MG63 (cell line): ENCODE data around the gene SPEM3. TPM values are rescaled to one million over a fixed set of nuclear protein-coding genes. Genes with fewer than 3 reads are reported as not detected.
"Not testable (repeated sequence)": the region's sequence is repeated elsewhere in the genome, so short reads cannot be mapped to it uniquely, and the experiment has no call there.

Source experiments
- DNase-seq: peaks from one replicate; pipeline ENCODE4 v3.0.0-alpha.2; 2020
- H3K27me3 ChIP-seq: fragments of 250-450 bp; sonication (Bioruptor Pico); 2 replicates; pipeline ENCODE4 v1.5.1; 2020; ENCODE audit warnings: mild to moderate bottlenecking, moderate library complexity
- H3K36me3 ChIP-seq: fragments of 250-450 bp; sonication (Bioruptor Pico); 2 replicates; pipeline ENCODE4 v1.5.1; 2020; ENCODE audit warnings: mild to moderate bottlenecking, moderate library complexity
- H3K4me3 ChIP-seq: fragments of 250-450 bp; sonication (Bioruptor Pico); 2 replicates; pipeline ENCODE4 v1.5.1; 2020; ENCODE audit warnings: mild to moderate bottlenecking, moderate library complexity
- H3K9me3 ChIP-seq: fragments of 250-450 bp; sonication (Bioruptor Pico); 2 replicates; pipeline ENCODE4 v1.5.1; 2020; ENCODE audit warnings: mild to moderate bottlenecking, moderate library complexity
- total RNA-seq: library from RNA; depleted of rRNA; stranded (reverse); fragments of >200 nt; shearing (Covaris generic); gene quantifications from 2 replicates; pipeline ENCODE4 v1.2.3, GENCODE V29; 2014; ENCODE audit warnings: low replicate concordance; rRNA removed

Gene SPEM3
- total RNA-seq, 1 experiment from 2014 or later, result not detected

GRCh38 chr17:7471729-7472128, 43.1 kb downstream of the SPEM3 start:
- no peaks in the 10 kb centered on the region for H3K27me3 ChIP-seq
- H3K9me3 ChIP-seq, result no peaks in the 10 kb centered on the region
- DNase-seq, result no peak
- H3K4me3 ChIP-seq, result no peak overlapping the region
- H3K36me3 ChIP-seq, result peaks cover 3% of the 10 kb centered on the region; the same call in 1 of the 2 replicates

- not testable (repeated sequence) for H3K9me3 ChIP-seq, DNase-seq, H3K36me3 ChIP-seq, H3K4me3 ChIP-seq, H3K27me3 ChIP-seq
Measured at GRCh38 chr17:7474767-7475166, 46.1 kb downstream of the SPEM3 start.

GRCh38 chr17:7475764-7476422, 47.2 kb downstream of the SPEM3 start:
- Histone ChIP-seq H3K27me3 (no peaks in the 10 kb centered on the region), H3K36me3 (no peaks in the 10 kb centered on the region; the same call in 1 of the 2 replicates), H3K4me3 (no peak overlapping the region), H3K9me3 (no peaks in the 10 kb centered on the region)
- DNase-seq, result no peak

GRCh38 chr17:7476494-7476893, 47.8 kb downstream of the SPEM3 start:
- H3K4me3 ChIP-seq, result no peak overlapping the region
- H3K27me3 ChIP-seq, result no peaks in the 10 kb centered on the region
- DNase-seq, result peak; percentile 23
- H3K9me3 ChIP-seq, result no peaks in the 10 kb centered on the region
- no peaks in the 10 kb centered on the region; the same call in 1 of the 2 replicates for H3K36me3 ChIP-seq

- H3K9me3 ChIP-seq, result no peaks in the 10 kb centered on the region
- H3K36me3 ChIP-seq, result no peaks in the 10 kb centered on the region; the same call in 1 of the 2 replicates
- no peaks in the 10 kb centered on the region for H3K27me3 ChIP-seq
- H3K4me3 ChIP-seq, result no peak overlapping the region
- DNase-seq, result no peak
Measured at GRCh38 chr17:7476951-7477350, 48.3 kb downstream of the SPEM3 start.

- H3K36me3 ChIP-seq, result no peaks in the 10 kb centered on the region; the same call in 1 of the 2 replicates
- H3K9me3 ChIP-seq, result no peaks in the 10 kb centered on the region
- no peaks in the 10 kb centered on the region for H3K27me3 ChIP-seq
- H3K4me3 ChIP-seq, result peak overlapping the region; percentile 63
- DNase-seq, result peak; percentile 47
Measured at GRCh38 chr17:7477392-7478275, 49.0 kb downstream of the SPEM3 start.

GRCh38 chr17:7478276-7479212, 49.9 kb downstream of the SPEM3 start:
- Histone ChIP-seq H3K9me3 (no peaks in the 10 kb centered on the region), H3K36me3 (peaks cover 1% of the 10 kb centered on the region; the same call in 1 of the 2 replicates), H3K4me3 (peak overlapping the region; percentile 63), H3K27me3 (no peaks in the 10 kb centered on the region)
- DNase-seq, result peak; percentile 39

GRCh38 chr17:7479213-7480088, 50.8 kb downstream of the SPEM3 start, which contains the start of gene ZBTB4:
Gene ZBTB4, minus strand, starts transcription at chr17:7479631. Its CDS starts 12,830 bp downstream, at chr17:7466801.
- H3K36me3 ChIP-seq, result peaks cover 2% of the 10 kb centered on the region; the same call in 1 of the 2 replicates
- H3K9me3 ChIP-seq, result no peaks in the 10 kb centered on the region
- H3K4me3 ChIP-seq, result peak within 1 kb of the TSS; percentile 63
- H3K27me3 ChIP-seq, result no peaks in the 10 kb centered on the region
- peak; percentile 42 for DNase-seq

- Histone ChIP-seq H3K36me3 (peaks cover 2% of the 10 kb centered on the region; the same call in 1 of the 2 replicates), H3K4me3 (peak overlapping the region; percentile 63), H3K27me3 (no peaks in the 10 kb centered on the region), H3K9me3 (no peaks in the 10 kb centered on the region)
- no peak for DNase-seq
Measured at GRCh38 chr17:7480089-7480384, 51.4 kb downstream of the SPEM3 start.

GRCh38 chr17:7481275-7481674, 52.6 kb downstream of the SPEM3 start, which contains the start of gene SLC35G6:
Gene SLC35G6, plus strand, starts transcription at chr17:7481446. Its CDS starts 71 bp downstream, at chr17:7481517.
- not testable (repeated sequence) for DNase-seq, H3K9me3 ChIP-seq, H3K27me3 ChIP-seq, H3K36me3 ChIP-seq
- peak within 1 kb of the TSS; percentile 63; the same call in 1 of the 2 replicates for H3K4me3 ChIP-seq

GRCh38 chr17:7481842-7482741, 53.4 kb downstream of the SPEM3 start:
- H3K4me3 ChIP-seq, DNase-seq, H3K27me3 ChIP-seq, H3K36me3 ChIP-seq, H3K9me3 ChIP-seq: not testable (repeated sequence)

Other genes with a start within 250 kb of the SPEM3 start
- 0.13 TPM in 1 of 2 replicates, not detected in the other for gene ASGR1, start 249.5 kb upstream of the SPEM3 start, total RNA-seq
- 7.5 and 15.3 TPM in 2 replicates for gene DLG4, start 209.0 kb upstream of the SPEM3 start, total RNA-seq
- 240 and 427 TPM in 2 replicates for gene ACADVL, start 208.9 kb upstream of the SPEM3 start, total RNA-seq
- 11.5 and 26.2 TPM in 2 replicates for gene DVL2, start 194.3 kb upstream of the SPEM3 start, total RNA-seq
- gene PHF23, start 189.4 kb upstream of the SPEM3 start, total RNA-seq, result 34.4 and 62.7 TPM in 2 replicates
- 36.7 and 148 TPM in 2 replicates for gene GABARAP, start 186.4 kb upstream of the SPEM3 start, total RNA-seq
- 7.8 and 24.7 TPM in 2 replicates for gene CTDNEP1, start 177.1 kb upstream of the SPEM3 start, total RNA-seq
- 24.1 and 36.4 TPM in 2 replicates for gene ELP5, start 176.6 kb upstream of the SPEM3 start, total RNA-seq
- gene CLDN7, start 166.4 kb upstream of the SPEM3 start, total RNA-seq, result not detected in 2 replicates
- gene SLC2A4, start 147.1 kb upstream of the SPEM3 start, total RNA-seq, result not detected in 2 replicates
- 6.2 and 6.5 TPM in 2 replicates for gene YBX2, start 134.2 kb upstream of the SPEM3 start, total RNA-seq
- 1,208 and 1,396 TPM in 2 replicates for gene EIF5A, start 121.2 kb upstream of the SPEM3 start, total RNA-seq
- gene GPS2, start 113.5 kb upstream of the SPEM3 start, total RNA-seq, result 37.3 and 55.3 TPM in 2 replicates
- 8.5 and 11.7 TPM in 2 replicates for gene NEURL4, start 99.5 kb upstream of the SPEM3 start, total RNA-seq
- 0.20 TPM in 1 of 2 replicates, not detected in the other for gene ACAP1, start 92.3 kb upstream of the SPEM3 start, total RNA-seq
- 5.0 and 6.5 TPM in 2 replicates for gene KCTD11, start 76.7 kb upstream of the SPEM3 start, total RNA-seq
- not detected in 2 replicates for gene TMEM95, start 73.7 kb upstream of the SPEM3 start, total RNA-seq
- gene TNK1, start 47.8 kb upstream of the SPEM3 start, total RNA-seq, result not detected in 2 replicates
- gene PLSCR3, start 34.3 kb upstream of the SPEM3 start, total RNA-seq, result 2.8 and 7.3 TPM in 2 replicates
- 3.6 and 52.0 TPM in 2 replicates for gene TMEM256, start 24.8 kb upstream of the SPEM3 start, total RNA-seq
- gene NLGN2, start 21.0 kb upstream of the SPEM3 start, total RNA-seq, result 0.54 and 1.0 TPM in 2 replicates
- gene SPEM1, start 8.5 kb upstream of the SPEM3 start, total RNA-seq, result not detected in 2 replicates
- gene SPEM2, start 3.2 kb upstream of the SPEM3 start, total RNA-seq, result not detected in 2 replicates
- 0.33 and 0.76 TPM in 2 replicates for gene TMEM102, start 6.6 kb downstream of the SPEM3 start, total RNA-seq
- gene FGF11, start 10.7 kb downstream of the SPEM3 start, total RNA-seq, result not detected in 2 replicates
- gene CHRNB1, start 16.2 kb downstream of the SPEM3 start, total RNA-seq, result 0.20 and 6.2 TPM in 2 replicates
- 5.3 and 6.0 TPM in 2 replicates for gene ZBTB4, start 50.8 kb downstream of the SPEM3 start, total RNA-seq
- gene SLC35G6, start 52.6 kb downstream of the SPEM3 start, total RNA-seq, result not detected in 2 replicates
- 11.5 and 16.2 TPM in 2 replicates for gene POLR2A, start 55.5 kb downstream of the SPEM3 start, total RNA-seq
- 0.33 TPM in 1 of 2 replicates, not detected in the other for gene TNFSF12, start 120.2 kb downstream of the SPEM3 start, total RNA-seq
- gene TNFSF13, start 129.9 kb downstream of the SPEM3 start, total RNA-seq, result 1.7 TPM in 1 of 2 replicates, not detected in the other
- gene SENP3, start 133.1 kb downstream of the SPEM3 start, total RNA-seq, result 85.6 and 106 TPM in 2 replicates
- gene CD68, start 150.8 kb downstream of the SPEM3 start, total RNA-seq, result 12.6 and 17.3 TPM in 2 replicates
- 96.0 and 121 TPM in 2 replicates for gene MPDU1, start 155.0 kb downstream of the SPEM3 start, total RNA-seq
- gene SOX15, start 161.2 kb downstream of the SPEM3 start, total RNA-seq, result 0.23 TPM in 1 of 2 replicates, not detected in the other
- gene FXR2, start 186.0 kb downstream of the SPEM3 start, total RNA-seq, result 26.8 and 49.5 TPM in 2 replicates
- gene SAT2, start 199.0 kb downstream of the SPEM3 start, total RNA-seq, result 16.0 and 20.1 TPM in 2 replicates
- not detected in 2 replicates for gene SHBG, start 201.3 kb downstream of the SPEM3 start, total RNA-seq
- gene ATP1B2, start 222.1 kb downstream of the SPEM3 start, total RNA-seq, result not detected in 2 replicates